MCF 10A (cell line): ENCODE measurements around the gene LTBP3. TPM values are rescaled to one million over a fixed set of nuclear protein-coding genes. Genes with fewer than 3 reads are reported as not detected.
A peak's percentile ranks its signal among the peaks of the same experiment; 100 is the strongest.

ENCODE experiments used
- Bru-seq: library from RNA; stranded (reverse); fragments of 400-500 nt; gene quantifications from one replicate; lab custom pipeline; 2021; lab: Mats Ljungman, UMichigan
- BruChase-seq, 2 experiments: library from RNA; stranded (reverse); fragments of 400-500 nt; gene quantifications; one replicate each; lab custom pipeline; 2021; lab: Mats Ljungman, UMichigan
- BruUV-seq: library from RNA; stranded (reverse); fragments of 400-500 nt; replicated peaks from 2 replicates; lab custom pipeline; 2021; lab: Mats Ljungman, UMichigan
- CTCF ChIA-PET: fragments of 300-600 bp; sonication (Branson Sonifier 250); formaldehyde crosslinking; extraction: SDS; loops from one replicate; lab custom pipeline; 2021; ENCODE audit warnings: antibody characterized with exemption, inconsistent platforms; lab: Yijun Ruan, JAX
- POLR2A ChIA-PET: fragments of 300-600, 350-650 bp; sonication (Branson Sonifier 250); formaldehyde crosslinking; extraction: SDS; loops from one replicate; lab custom pipeline; 2020; ENCODE audit warnings: antibody characterized with exemption, inconsistent platforms; lab: Yijun Ruan, JAX
- DNase-seq: peaks from one replicate; pipeline ENCODE4 v3.0.0-alpha.2; 2018; ENCODE audit not compliant: unreplicated experiment
- H3K27ac Mint-ChIP-seq: one replicate; pipeline ENCODE4 v1.8.0; 2022; ENCODE audit warnings: mild to moderate bottlenecking, low read depth, mixed read lengths; ENCODE audit not compliant: unreplicated experiment
- H3K27me3 Mint-ChIP-seq: one replicate; pipeline ENCODE4 v1.8.0; 2022; ENCODE audit warnings: mixed read lengths; ENCODE audit not compliant: insufficient read depth, unreplicated experiment
- H3K36me3 Mint-ChIP-seq: one replicate; pipeline ENCODE4 v1.8.0; 2022; ENCODE audit warnings: mild to moderate bottlenecking, moderate library complexity, mixed read lengths; ENCODE audit not compliant: insufficient read depth, unreplicated experiment
- H3K4me1 Mint-ChIP-seq: one replicate; pipeline ENCODE4 v1.8.0; 2022; ENCODE audit warnings: mixed read lengths; ENCODE audit not compliant: insufficient read depth, unreplicated experiment
- H3K4me3 Mint-ChIP-seq: one replicate; pipeline ENCODE4 v1.8.0; 2022; ENCODE audit warnings: mild to moderate bottlenecking, moderate library complexity, mixed read lengths; ENCODE audit not compliant: unreplicated experiment
- H3K9me3 Mint-ChIP-seq: one replicate; pipeline ENCODE4 v1.8.0; 2022; ENCODE audit warnings: mixed read lengths; ENCODE audit not compliant: unreplicated experiment
- intact Hi-C: fragments of 100-400 bp; cut with micrococcal nuclease; formaldehyde crosslinking; loops from 2 replicates; pipeline ENCODE4 v1.14.1; 2022
- long read RNA-seq: library from polyadenylated mRNA; stranded (forward); transcript quantifications from one replicate; pipeline ENCODE4 v2.0.0, GENCODE V29; 2022
- total RNA-seq: library from RNA; stranded (reverse); gene quantifications from 2 replicates; pipeline ENCODE4 v1.2.3, GENCODE V29; 2022
- TF ChIP-seq, protein P1 (sequence below): fragments of 200-600 bp; IDR thresholded peaks from one replicate; pipeline ENCODE4 v1.8.0; 2022; ENCODE audit warnings: antibody characterized with exemption, mild to moderate bottlenecking; ENCODE audit not compliant: unreplicated experiment

Gene LTBP3
- 10.6 and 11.0 TPM in 2 replicates for total RNA-seq
- percentile 31 among the genes with signal in this experiment for Bru-seq, nascent RNA
- percentile 43 among the genes with signal in this experiment for BruChase-seq, experiment 1, labeled RNA remaining after a 6-hour chase
- percentile 37 among the genes with signal in this experiment for BruChase-seq, experiment 2, labeled RNA remaining after a 2-hour chase
- long read RNA-seq, partial matches to known transcripts: 4 of 10 reads
- long read RNA-seq, other reads (novel, unspliced or antisense): 2 of 10 reads

DNA sequence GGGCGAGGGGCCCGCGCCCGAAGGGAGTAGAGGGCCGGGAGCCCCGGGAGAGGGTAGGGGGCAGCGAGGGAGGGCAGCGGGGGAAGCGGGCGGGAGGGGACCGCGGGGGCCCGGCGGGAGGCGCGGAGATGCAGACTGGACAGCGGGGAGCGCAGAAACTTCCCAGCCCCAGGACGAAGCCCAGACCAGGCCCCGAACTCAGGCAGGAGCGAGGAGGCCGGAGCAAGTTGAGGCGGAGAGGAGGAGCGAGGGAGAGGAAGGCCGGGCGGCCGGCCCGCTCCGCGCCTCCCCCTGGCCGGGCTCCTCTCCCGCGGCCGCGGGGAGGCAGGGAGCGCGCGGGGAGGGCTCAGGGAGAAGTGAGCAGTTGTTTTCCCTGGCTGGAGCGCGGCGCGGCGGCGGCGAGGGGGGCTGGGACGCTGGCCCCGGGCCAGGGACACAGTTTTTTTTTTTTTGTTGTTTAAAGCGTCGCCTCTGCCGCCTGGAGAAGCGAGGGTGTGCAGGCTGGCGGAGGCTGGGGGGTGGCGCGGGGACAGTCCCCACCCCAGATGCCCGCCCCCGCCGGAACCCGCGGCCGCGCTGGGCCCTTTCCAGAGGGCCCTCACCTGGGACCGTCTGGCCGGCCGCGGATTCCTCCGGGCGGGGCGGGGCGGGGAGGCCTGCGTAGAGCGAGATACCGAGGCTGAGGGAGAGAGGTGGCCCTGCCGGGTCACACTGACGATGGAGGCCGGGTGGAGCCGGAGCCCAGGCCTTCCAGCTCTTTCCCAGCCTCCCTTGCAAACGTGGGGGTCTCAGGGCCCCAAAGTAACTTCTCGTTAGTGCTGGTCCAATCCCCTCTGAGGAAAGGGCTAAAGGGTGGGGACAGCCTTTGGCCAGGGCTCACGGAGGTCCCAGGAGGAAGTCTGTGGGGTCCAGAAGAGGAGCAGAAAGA lies at the start of gene LTBP3:
Gene LTBP3, minus strand, starts transcription at position 358 of the 928 bp plus-strand sequence. CDS start 400 bp downstream, outside the sequence.
- POLR2A ChIA-PET: interaction anchor here (0.6 to 3.2 kb wide), 7 partner anchors 12 to 621 kb away, joined by 3 to 23 read pairs (median 4); partner anchors contain the start of genes EHBP1L1, MALAT1, PCNX3 and ZNRD2
- no peaks in the 10 kb centered on the region for H3K27me3 Mint-ChIP-seq
- peak; percentile 87 for DNase-seq
- peak within 1 kb of the TSS; percentile 66 for H3K4me3 Mint-ChIP-seq
- H3K4me1 Mint-ChIP-seq: peaks cover 47% of the 10 kb centered on the region
- TF ChIP-seq, protein P1, sequence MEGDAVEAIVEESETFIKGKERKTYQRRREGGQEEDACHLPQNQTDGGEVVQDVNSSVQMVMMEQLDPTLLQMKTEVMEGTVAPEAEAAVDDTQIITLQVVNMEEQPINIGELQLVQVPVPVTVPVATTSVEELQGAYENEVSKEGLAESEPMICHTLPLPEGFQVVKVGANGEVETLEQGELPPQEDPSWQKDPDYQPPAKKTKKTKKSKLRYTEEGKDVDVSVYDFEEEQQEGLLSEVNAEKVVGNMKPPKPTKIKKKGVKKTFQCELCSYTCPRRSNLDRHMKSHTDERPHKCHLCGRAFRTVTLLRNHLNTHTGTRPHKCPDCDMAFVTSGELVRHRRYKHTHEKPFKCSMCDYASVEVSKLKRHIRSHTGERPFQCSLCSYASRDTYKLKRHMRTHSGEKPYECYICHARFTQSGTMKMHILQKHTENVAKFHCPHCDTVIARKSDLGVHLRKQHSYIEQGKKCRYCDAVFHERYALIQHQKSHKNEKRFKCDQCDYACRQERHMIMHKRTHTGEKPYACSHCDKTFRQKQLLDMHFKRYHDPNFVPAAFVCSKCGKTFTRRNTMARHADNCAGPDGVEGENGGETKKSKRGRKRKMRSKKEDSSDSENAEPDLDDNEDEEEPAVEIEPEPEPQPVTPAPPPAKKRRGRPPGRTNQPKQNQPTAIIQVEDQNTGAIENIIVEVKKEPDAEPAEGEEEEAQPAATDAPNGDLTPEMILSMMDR: no peak
- intact Hi-C loops: no loop called here
- H3K9me3 Mint-ChIP-seq: no peaks in the 10 kb centered on the region
- CTCF ChIA-PET: interaction anchor here (0.6 to 5.5 kb wide), 3 partner anchors 9 to 52 kb away, joined by 3 to 35 read pairs (median 3); partner anchors contain the start of gene FAM89B
- no peak within 1 kb of the TSS for H3K27ac Mint-ChIP-seq
- BruUV-seq: no TSS peak
- no peaks in the 10 kb centered on the region for H3K36me3 Mint-ChIP-seq

DNA sequence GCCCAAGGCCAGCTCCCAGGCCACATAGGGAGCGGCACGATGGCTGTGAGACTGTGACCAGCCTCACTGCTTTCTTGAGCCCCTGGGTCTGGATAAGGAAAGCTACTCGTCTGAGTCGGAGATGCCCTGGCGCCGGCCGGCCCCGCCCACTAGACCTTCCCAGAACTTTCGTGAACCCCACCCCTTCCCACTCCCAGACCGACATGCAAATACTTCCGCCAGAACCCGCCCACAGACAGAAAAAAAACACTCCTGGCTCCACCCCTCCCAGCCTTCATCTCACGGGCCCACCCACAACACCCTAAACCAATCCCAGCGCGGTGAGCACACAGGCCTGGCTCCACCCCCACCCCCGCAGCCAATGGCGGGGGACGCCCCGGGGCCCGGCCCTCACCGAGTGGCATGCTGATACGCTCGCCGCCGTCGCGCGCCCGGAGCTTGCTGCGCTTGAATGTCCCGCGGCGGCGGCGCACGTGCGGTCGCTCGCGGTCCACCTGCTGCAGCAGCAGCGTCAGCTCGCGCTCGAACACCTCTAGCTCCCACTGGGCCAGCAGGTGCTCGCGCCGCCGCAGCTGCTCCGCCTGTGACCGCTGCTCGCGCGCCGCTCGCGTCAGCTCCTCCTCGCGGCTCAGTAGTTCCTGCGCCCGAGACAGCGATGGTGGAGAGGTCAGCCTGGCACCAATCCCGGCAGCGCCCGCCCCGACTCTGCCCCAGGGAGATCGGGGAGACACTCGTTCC lies 48.9 kb upstream of the LTBP3 start:
- intact Hi-C loops: no loop called here
- H3K27ac Mint-ChIP-seq: no peak overlapping the region
- peaks cover 35% of the 10 kb centered on the region for H3K36me3 Mint-ChIP-seq
- no peak for DNase-seq
- BruUV-seq: no TSS peak
- H3K4me1 Mint-ChIP-seq: peaks cover 24% of the 10 kb centered on the region
- H3K4me3 Mint-ChIP-seq: no peak overlapping the region
- TF ChIP-seq, protein P1: no peak
- H3K9me3 Mint-ChIP-seq: no peaks in the 10 kb centered on the region
- ChIA-PET POLR2A (no interaction called here), CTCF (interaction anchor here (0.5 to 4.3 kb wide), 2 partner anchors 13 to 242 kb away, joined by 5 to 23 read pairs; no protein-coding TSS in a partner anchor)
- no peaks in the 10 kb centered on the region for H3K27me3 Mint-ChIP-seq

DNA sequence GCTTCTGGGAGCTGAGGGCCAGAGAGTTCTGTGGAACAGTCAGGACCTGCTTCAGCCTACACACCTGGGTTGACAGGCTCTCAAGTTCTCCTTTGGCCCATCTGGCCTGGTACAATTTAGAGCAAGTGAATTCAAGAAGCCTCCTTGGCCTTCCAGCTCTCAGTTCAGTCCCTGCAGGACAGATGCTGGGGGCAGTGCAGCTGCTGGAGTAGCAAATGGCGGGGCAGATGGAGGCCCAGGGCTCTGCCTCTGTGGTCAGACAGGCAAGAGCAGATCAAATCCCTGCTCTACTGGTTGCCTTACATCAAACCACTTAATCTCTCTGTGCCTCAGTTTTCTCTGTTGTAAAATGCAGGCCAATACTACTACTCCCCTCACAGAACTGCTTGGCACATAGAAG lies 46.1 kb upstream of the LTBP3 start:
- no peak for DNase-seq
- Mint-ChIP-seq H3K9me3 (no peaks in the 10 kb centered on the region), H3K36me3 (peaks cover 33% of the 10 kb centered on the region), H3K4me3 (no peak overlapping the region), H3K4me1 (peaks cover 4% of the 10 kb centered on the region), H3K27ac (no peak overlapping the region), H3K27me3 (no peaks in the 10 kb centered on the region)
- CTCF ChIA-PET: interaction anchor here (0.7 to 4.3 kb wide), 2 partner anchors 11 to 53 kb away, joined by 4 to 23 read pairs; no protein-coding TSS in a partner anchor
- TF ChIP-seq, protein P1: no peak
- intact Hi-C loops: no loop called here
- POLR2A ChIA-PET: interaction anchor here (0.8 to 1.7 kb wide), 4 partner anchors 8 to 31 kb away, joined by 3 to 10 read pairs (median 4); partner anchors contain the start of genes EHBP1L1 and PCNX3
- BruUV-seq: no TSS peak
